ENCODE results near the gene RPL13. TPM values are rescaled to one million over a fixed set of nuclear protein-coding genes. Genes with fewer than 3 reads are reported as not detected.
A peak's percentile ranks its signal among the peaks of the same experiment; 100 is the strongest.
"Not testable (repeated sequence)": the region's sequence is repeated elsewhere in the genome, so short reads cannot be mapped to it uniquely, and the experiment has no call there.

Gene RPL13
- total RNA-seq, 3 donors from 2014 or later (not counting 1 experiment from before 2014, with no cell fraction given), result 1,286 to 1,549 (median 1,294) TPM

DNA sequence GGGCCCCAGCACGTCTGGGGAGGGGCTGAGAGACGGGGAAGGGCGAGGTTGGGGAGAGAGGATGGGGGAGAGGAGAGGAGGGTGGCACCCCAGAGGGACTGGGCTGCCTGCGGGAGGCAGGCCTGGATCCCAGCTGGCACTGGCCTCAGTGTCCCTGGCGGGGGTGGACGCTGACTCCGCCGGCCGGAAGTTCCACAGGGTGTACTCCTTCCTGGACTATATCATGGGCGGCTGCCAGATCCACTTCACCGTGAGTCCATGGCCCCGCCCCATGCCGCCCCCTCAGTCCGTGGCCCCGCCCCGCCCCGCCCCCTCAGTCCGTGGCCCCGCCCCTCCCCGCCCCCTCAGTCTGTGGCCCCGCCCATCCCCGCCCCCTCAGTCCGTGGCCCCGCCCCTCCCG is 26.4 kb downstream of the RPL13 start:
- peak overlapping the region in 1 of 2 donors; percentile 47 for H3K27ac Mint-ChIP-seq
- H3K36me3 Mint-ChIP-seq, result no peaks in the 10 kb centered on the region
- no peaks in the 10 kb centered on the region for H3K9me3 ChIP-seq (ENCODE audit: control insufficient read depth, insufficient read depth, low read length)
- no peak overlapping the region for H3K27ac ChIP-seq (ENCODE audit: low read length)
- H3K27me3 ChIP-seq (ENCODE audit: control insufficient read depth, insufficient read depth, low read length), result no peaks in the 10 kb centered on the region
- H3K4me1 ChIP-seq (ENCODE audit: control insufficient read depth, insufficient read depth, low read length), result no peaks in the 10 kb centered on the region
- TF ChIP-seq, protein P1, sequence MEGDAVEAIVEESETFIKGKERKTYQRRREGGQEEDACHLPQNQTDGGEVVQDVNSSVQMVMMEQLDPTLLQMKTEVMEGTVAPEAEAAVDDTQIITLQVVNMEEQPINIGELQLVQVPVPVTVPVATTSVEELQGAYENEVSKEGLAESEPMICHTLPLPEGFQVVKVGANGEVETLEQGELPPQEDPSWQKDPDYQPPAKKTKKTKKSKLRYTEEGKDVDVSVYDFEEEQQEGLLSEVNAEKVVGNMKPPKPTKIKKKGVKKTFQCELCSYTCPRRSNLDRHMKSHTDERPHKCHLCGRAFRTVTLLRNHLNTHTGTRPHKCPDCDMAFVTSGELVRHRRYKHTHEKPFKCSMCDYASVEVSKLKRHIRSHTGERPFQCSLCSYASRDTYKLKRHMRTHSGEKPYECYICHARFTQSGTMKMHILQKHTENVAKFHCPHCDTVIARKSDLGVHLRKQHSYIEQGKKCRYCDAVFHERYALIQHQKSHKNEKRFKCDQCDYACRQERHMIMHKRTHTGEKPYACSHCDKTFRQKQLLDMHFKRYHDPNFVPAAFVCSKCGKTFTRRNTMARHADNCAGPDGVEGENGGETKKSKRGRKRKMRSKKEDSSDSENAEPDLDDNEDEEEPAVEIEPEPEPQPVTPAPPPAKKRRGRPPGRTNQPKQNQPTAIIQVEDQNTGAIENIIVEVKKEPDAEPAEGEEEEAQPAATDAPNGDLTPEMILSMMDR (IDR thresholded peaks at IDR 0.05), result no peak
- no peaks in the 10 kb centered on the region for H3K36me3 ChIP-seq (ENCODE audit: control insufficient read depth, insufficient read depth, low read length)
- no peaks in the 10 kb centered on the region for H3K4me1 Mint-ChIP-seq
- no peak overlapping the region for H3K4me3 ChIP-seq (ENCODE audit: low read length)
- WGBS (ENCODE audit: insufficient coverage), result 95% methylated on average over 10 of the region's 25 CpGs
- H3K9me3 Mint-ChIP-seq, result no peaks in the 10 kb centered on the region
- intact Hi-C loops (cut with micrococcal nuclease), result no loop called here
- DNase-seq (peak in 1 of 2 donors; percentile 51), ATAC-seq (peak in 2 of 3 donors; percentile 62 to 68)
- H3K27me3 Mint-ChIP-seq (ENCODE audit: low read depth in 2 of 2), result no peaks in the 10 kb centered on the region
- no peak overlapping the region for H3K4me3 Mint-ChIP-seq

DNA sequence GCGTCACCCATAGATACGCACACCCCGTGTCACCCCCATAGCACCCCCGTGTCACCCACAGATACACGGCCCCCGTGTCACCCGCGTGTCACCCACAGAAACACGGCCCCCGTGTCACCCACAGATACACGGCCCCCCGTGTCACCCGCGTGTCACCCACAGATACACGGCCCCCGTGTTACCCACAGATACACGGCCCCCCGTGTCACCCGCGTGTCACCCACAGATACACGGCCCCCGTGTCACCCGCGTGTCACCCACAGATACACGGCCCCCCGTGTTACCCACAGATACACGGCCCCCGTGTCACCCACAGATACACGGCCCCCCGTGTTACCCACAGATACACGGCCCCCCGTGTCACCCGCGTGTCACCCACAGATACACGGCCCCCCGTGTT is 27.2 kb downstream of the RPL13 start:
- DNase-seq; H3K27me3 Mint-ChIP-seq (ENCODE audit: low read depth in 2 of 2); H3K4me3 ChIP-seq (ENCODE audit: low read length); ATAC-seq; H3K4me1 ChIP-seq (ENCODE audit: control insufficient read depth, insufficient read depth, low read length); H3K4me1 Mint-ChIP-seq; H3K36me3 ChIP-seq (ENCODE audit: control insufficient read depth, insufficient read depth, low read length); H3K9me3 ChIP-seq (ENCODE audit: control insufficient read depth, insufficient read depth, low read length); H3K9me3 Mint-ChIP-seq; H3K4me3 Mint-ChIP-seq; H3K27ac Mint-ChIP-seq; intact Hi-C loops (cut with micrococcal nuclease); H3K27me3 ChIP-seq (ENCODE audit: control insufficient read depth, insufficient read depth, low read length); H3K36me3 Mint-ChIP-seq; H3K27ac ChIP-seq (ENCODE audit: low read length): not testable (repeated sequence)
- 97% methylated on average over 20 of the region's 36 CpGs for WGBS (ENCODE audit: insufficient coverage)

DNA sequence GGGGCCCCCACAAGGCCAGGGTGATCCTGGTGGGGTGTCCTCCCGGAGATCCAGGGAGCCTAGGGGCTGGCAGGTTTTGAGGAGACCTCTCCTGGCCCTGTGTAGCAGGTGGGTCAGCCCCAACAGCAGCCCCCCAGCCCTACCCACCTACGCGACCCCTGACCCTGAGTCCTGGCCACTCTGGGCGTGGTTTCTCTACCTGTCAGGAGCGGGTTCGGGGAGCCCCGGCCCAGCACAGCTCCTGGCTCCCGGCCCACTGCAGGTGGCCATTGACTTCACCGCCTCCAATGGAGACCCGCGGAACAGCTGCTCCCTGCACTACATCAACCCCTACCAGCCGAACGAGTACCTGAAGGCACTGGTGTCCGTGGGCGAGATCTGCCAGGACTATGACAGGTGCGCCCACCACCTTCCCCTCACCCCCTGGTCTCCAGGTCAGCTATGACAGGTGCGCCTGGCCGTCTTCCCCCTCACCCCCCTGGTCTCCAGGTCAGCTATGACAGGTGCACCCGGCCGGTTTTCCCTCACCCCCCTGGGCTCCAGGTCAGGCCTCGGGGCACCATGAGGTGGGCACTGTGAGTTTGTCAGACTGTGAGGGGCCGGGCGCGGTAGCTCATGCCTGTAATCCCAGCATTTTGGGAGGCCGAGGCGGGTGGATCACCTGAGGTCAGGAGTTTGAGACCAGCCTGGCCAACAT is 28.1 kb downstream of the RPL13 start:
- WGBS (ENCODE audit: insufficient coverage), result 96% methylated on average over 22 of the region's 26 CpGs
- H3K27me3 ChIP-seq (ENCODE audit: control insufficient read depth, insufficient read depth, low read length), result no peaks in the 10 kb centered on the region
- H3K4me3 ChIP-seq (ENCODE audit: low read length), result no peak overlapping the region
- H3K4me3 Mint-ChIP-seq, result no peak overlapping the region
- ATAC-seq (no peak), DNase-seq (no peak)
- no peak overlapping the region for H3K27ac Mint-ChIP-seq
- intact Hi-C loops (cut with micrococcal nuclease), result no loop called here
- H3K9me3 Mint-ChIP-seq, result no peaks in the 10 kb centered on the region
- H3K9me3 ChIP-seq (ENCODE audit: control insufficient read depth, insufficient read depth, low read length), result no peaks in the 10 kb centered on the region
- peaks cover 2% of the 10 kb centered on the region in 2 donors for H3K4me1 Mint-ChIP-seq
- no peaks in the 10 kb centered on the region for H3K27me3 Mint-ChIP-seq (ENCODE audit: low read depth in 2 of 2)
- TF ChIP-seq, protein P1 (IDR thresholded peaks at IDR 0.05), result no peak
- H3K27ac ChIP-seq (ENCODE audit: low read length), result no peak overlapping the region
- no peaks in the 10 kb centered on the region for H3K36me3 ChIP-seq (ENCODE audit: control insufficient read depth, insufficient read depth, low read length)
- H3K4me1 ChIP-seq (ENCODE audit: control insufficient read depth, insufficient read depth, low read length), result peaks cover 6% of the 10 kb centered on the region
- H3K36me3 Mint-ChIP-seq, result no peaks in the 10 kb centered on the region

DNA sequence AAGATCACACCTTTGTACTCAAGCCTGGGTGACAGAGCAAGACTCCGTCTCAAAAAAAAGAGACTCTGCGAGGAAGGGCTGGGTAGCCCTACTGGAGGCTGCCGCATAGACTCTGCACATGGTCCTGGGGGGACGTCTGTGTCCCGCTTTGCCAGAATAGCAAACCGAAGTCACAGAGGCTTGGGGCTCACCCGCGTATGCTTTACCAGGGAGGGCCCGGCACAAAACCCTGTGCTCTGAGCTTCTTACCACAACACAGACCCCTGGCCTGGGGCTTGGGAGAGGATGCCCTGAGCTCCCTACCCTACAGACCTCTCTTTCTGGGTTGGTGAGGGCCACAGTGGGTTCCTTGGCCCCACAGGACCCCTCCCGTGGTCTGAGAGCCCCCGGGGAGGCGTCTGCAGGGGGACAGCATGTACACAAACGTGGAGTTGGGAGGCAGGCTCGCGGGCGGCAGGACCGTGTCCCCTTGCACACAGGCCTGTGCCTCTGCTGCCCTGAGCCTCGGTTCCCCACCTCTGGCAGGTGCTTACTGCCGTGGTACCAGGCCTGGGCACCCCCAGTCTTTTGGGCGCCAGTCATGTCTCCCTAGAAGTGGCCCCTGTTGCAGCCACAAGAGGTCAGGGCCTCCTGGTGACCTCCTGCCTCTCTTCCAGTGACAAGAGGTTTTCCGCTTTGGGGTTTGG is 28.9 kb downstream of the RPL13 start:
- Mint-ChIP-seq H3K4me1 (peaks cover 6 to 8% of the 10 kb centered on the region in 2 donors), H3K36me3 (no peaks in the 10 kb centered on the region), H3K27me3 (ENCODE audit: low read depth in 2 of 2) (no peaks in the 10 kb centered on the region), H3K4me3 (no peak overlapping the region), H3K27ac (no peak overlapping the region), H3K9me3 (no peaks in the 10 kb centered on the region)
- Histone ChIP-seq H3K27ac (ENCODE audit: low read length) (no peak overlapping the region), H3K36me3 (ENCODE audit: control insufficient read depth, insufficient read depth, low read length) (no peaks in the 10 kb centered on the region), H3K9me3 (ENCODE audit: control insufficient read depth, insufficient read depth, low read length) (no peaks in the 10 kb centered on the region), H3K27me3 (ENCODE audit: control insufficient read depth, insufficient read depth, low read length) (no peaks in the 10 kb centered on the region), H3K4me3 (ENCODE audit: low read length) (no peak overlapping the region), H3K4me1 (ENCODE audit: control insufficient read depth, insufficient read depth, low read length) (peaks cover 14% of the 10 kb centered on the region)
- WGBS (ENCODE audit: insufficient coverage), result 84% methylated on average over 21 of the region's 21 CpGs
- intact Hi-C loops (cut with micrococcal nuclease), result no loop called here
- ATAC-seq (no peak), DNase-seq (no peak)
- TF ChIP-seq, protein P1 (IDR thresholded peaks at IDR 0.05), result no peak

Measured in natural killer cell (primary cell).